ENCODE results near the gene PLET1. TPM values are rescaled to one million over a fixed set of nuclear protein-coding genes. Genes with fewer than 3 reads are reported as not detected.

The PLET1 gene
- total and polyA plus RNA-seq, 9 of the 15 experiments (the other 6 are each of a cell fraction or from before 2014, with no cell fraction given) = not detected

DNA sequence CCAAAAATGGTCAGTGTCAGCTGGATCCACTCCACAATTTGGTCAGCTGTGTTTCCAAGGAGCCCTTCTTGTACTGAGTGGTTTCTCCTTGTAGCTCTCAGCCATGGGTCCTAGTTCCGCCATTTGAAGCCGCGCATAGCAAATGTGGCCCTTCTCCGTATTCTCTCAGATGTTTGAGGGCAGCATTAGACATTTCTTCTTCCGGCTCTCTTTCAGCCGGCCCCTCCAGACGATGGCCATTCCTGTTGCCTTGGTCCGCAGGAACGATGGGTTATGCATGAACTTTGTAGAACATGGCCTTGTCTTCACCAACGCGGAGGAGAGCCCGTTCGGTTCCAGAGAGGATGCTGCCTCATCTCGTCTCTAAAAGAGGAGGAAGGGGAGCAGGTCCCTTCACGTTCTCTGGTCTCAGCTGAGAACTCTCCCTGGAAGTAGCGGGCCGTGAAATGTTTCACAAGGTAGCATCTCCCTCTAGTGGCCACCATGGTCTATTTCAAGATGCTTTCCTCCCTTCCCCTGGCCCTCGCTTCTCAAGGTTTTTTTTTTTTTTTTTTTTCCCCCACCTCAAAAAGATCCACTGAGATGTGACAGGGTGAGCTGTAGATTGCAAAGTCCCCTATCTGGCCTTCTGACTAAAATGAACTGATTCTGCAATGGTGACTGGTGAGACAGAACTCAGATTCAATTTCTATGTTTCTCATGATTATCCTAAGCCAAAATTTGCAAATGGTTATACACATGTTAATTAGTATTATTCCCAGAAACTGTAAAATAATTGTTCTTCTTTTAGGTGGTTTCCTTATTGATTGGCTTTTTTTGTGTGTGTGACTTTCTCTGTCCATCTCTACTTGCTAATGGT, 19.8 kb upstream of the PLET1 start (continued):
- TF ChIP-seq, protein P1, sequence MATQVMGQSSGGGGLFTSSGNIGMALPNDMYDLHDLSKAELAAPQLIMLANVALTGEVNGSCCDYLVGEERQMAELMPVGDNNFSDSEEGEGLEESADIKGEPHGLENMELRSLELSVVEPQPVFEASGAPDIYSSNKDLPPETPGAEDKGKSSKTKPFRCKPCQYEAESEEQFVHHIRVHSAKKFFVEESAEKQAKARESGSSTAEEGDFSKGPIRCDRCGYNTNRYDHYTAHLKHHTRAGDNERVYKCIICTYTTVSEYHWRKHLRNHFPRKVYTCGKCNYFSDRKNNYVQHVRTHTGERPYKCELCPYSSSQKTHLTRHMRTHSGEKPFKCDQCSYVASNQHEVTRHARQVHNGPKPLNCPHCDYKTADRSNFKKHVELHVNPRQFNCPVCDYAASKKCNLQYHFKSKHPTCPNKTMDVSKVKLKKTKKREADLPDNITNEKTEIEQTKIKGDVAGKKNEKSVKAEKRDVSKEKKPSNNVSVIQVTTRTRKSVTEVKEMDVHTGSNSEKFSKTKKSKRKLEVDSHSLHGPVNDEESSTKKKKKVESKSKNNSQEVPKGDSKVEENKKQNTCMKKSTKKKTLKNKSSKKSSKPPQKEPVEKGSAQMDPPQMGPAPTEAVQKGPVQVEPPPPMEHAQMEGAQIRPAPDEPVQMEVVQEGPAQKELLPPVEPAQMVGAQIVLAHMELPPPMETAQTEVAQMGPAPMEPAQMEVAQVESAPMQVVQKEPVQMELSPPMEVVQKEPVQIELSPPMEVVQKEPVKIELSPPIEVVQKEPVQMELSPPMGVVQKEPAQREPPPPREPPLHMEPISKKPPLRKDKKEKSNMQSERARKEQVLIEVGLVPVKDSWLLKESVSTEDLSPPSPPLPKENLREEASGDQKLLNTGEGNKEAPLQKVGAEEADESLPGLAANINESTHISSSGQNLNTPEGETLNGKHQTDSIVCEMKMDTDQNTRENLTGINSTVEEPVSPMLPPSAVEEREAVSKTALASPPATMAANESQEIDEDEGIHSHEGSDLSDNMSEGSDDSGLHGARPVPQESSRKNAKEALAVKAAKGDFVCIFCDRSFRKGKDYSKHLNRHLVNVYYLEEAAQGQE (IDR thresholded peaks at IDR 0.05; ENCODE audit: borderline replicate concordance) = peak; percentile 68; the same call in 1 of the 2 replicates
- TF ChIP-seq, protein P1 (CRISPR knock-in tag; IDR thresholded peaks at IDR 0.05; ENCODE audit: low read depth) = no peak
- TF ChIP-seq, protein P2, sequence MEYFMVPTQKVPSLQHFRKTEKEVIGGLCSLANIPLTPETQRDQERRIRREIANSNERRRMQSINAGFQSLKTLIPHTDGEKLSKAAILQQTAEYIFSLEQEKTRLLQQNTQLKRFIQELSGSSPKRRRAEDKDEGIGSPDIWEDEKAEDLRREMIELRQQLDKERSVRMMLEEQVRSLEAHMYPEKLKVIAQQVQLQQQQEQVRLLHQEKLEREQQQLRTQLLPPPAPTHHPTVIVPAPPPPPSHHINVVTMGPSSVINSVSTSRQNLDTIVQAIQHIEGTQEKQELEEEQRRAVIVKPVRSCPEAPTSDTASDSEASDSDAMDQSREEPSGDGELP (CRISPR knock-in tag; IDR thresholded peaks at IDR 0.05; ENCODE audit: borderline replicate concordance) = peak; percentile 72
- peak in 1 of 2 experiments; percentile 52; a peak in 2 of 4 replicates for TF ChIP-seq RCOR1 (IDR thresholded peaks at IDR 0.05; ENCODE audit: borderline replicate concordance in 1 of 2, low read depth in 2 of 2, low read length in 2 of 2)
- TF ChIP-seq CEBPB (tag; IDR thresholded peaks at IDR 0.05) = no peak
- 0 out of 2 replicates have a peak, but pooled peaks have one; percentile 5 for TF ChIP-seq KLF16 (IDR thresholded peaks at IDR 0.05)
- 0 out of 2 replicates have a peak, but pooled peaks have one; percentile 16 for TF ChIP-seq CREM (IDR thresholded peaks at IDR 0.05; ENCODE audit: low read depth)
- peak; percentile 24; the same call in 1 of the 2 replicates for TF ChIP-seq RB1 (IDR thresholded peaks at IDR 0.05; ENCODE audit: low read depth)
- no peak for TF ChIP-seq FOXK1 (CRISPR knock-in tag; IDR thresholded peaks at IDR 0.05; ENCODE audit: borderline replicate concordance)
- TF ChIP-seq ZNF384 (IDR thresholded peaks at IDR 0.05; ENCODE audit: low read depth, low read length) = peak; percentile 95
- 0 out of 2 replicates have a peak, but pooled peaks have one; percentile 26 for TF ChIP-seq BHLHE40 (IDR thresholded peaks at IDR 0.05; ENCODE audit: low read length)
